A549 treated with AZD9567 at 1 μM for 4 hours (cell line): ENCODE measurements around the gene DEFB112. TPM values are rescaled to one million over a fixed set of nuclear protein-coding genes. Genes with fewer than 3 reads are reported as not detected.

Experiments
- total RNA-seq: library from RNA; stranded (reverse); fragments of 200-300 nt; extraction: Qiagen RNA extraction; gene quantifications from 5 replicates; pipeline ENCODE4 v1.2.3, GENCODE V29; 2022; ENCODE audit not compliant: insufficient read depth

DEFB112 gene, protein sequence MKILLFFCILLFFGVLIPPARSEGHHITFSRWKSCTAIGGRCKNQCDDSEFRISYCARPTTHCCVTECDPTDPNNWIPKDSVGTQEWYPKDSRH
- not detected in 5 replicates for total RNA-seq

GRCh38 chr6:50049829-50050228 lies at the start of gene DEFB112:
TSS of gene DEFB112 (minus strand) at chr6:50049929. CDS start at chr6:50049869, 60 bp downstream.

GRCh38 chr6:50021894-50022293 lies 27.8 kb downstream of the DEFB112 start, which contains the start of gene DEFB110:
TSS of gene DEFB110 (minus strand) at chr6:50021994. CDS start at chr6:50021935, 59 bp downstream.

Other genes starting within 250 kb of the DEFB112 start
- gene CRISP1, start 183.4 kb downstream of the DEFB112 start, total RNA-seq: not detected in 5 replicates
- not detected in 5 replicates for gene DEFB114, start 85.8 kb downstream of the DEFB112 start, total RNA-seq
- not detected in 5 replicates for gene DEFB113, start 80.3 kb downstream of the DEFB112 start, total RNA-seq
- not detected in 5 replicates for gene DEFB110, start 27.9 kb downstream of the DEFB112 start, total RNA-seq